SK-N-SH (cell line): ENCODE measurements around the gene ASB15.

ENCODE experiments used
- GATA2 ChIP-seq: sonication (generic); formaldehyde crosslinking; IDR thresholded peaks from 2 replicates; pipeline ENCODE4 v1.5.0; 2020; ENCODE audit warnings: mild to moderate bottlenecking, missing genetic modification reagents
- MAX ChIP-seq: IDR thresholded peaks from 2 replicates; pipeline ENCODE4 v1.4.0; 2012; ENCODE audit warnings: low read depth
- MXI1 ChIP-seq: IDR thresholded peaks from 2 replicates; pipeline ENCODE4 v1.6.1; 2012; ENCODE audit warnings: mild to moderate bottlenecking, low read depth, low read length, improper control_type of control experiment
- RAD21 ChIP-seq: IDR thresholded peaks from 2 replicates; pipeline ENCODE4 v1.6.1; 2012; ENCODE audit warnings: mild to moderate bottlenecking, low read length
- RCOR1 ChIP-seq: fragments of 150-350 bp; IDR thresholded peaks from 2 replicates; pipeline ENCODE4 v1.6.1; 2017; ENCODE audit warnings: antibody characterized with exemption, low read length
- REST ChIP-seq: IDR thresholded peaks from 2 replicates; pipeline ENCODE4 v1.6.1; 2012; ENCODE audit warnings: mild to moderate bottlenecking, low read depth, low read length, moderate library complexity
- SIN3A ChIP-seq: IDR thresholded peaks from 2 replicates; pipeline ENCODE4 v1.6.1; 2012; ENCODE audit warnings: low read depth, mild to moderate bottlenecking, low read length, moderate library complexity, borderline replicate concordance
- TAF1 ChIP-seq: IDR thresholded peaks from 2 replicates; pipeline ENCODE4 v1.6.1; 2012; ENCODE audit warnings: low read depth, mild to moderate bottlenecking, low read length, moderate library complexity, borderline replicate concordance
- USF1 ChIP-seq: IDR thresholded peaks from 2 replicates; pipeline ENCODE4 v1.4.0; 2012; ENCODE audit warnings: low read depth, borderline replicate concordance
- TF ChIP-seq, protein P1 (sequence below): fragments of 200-600 bp; sonication (generic); IDR thresholded peaks from 2 replicates; pipeline ENCODE4 v1.6.1; 2017; ENCODE audit warnings: antibody characterized with exemption, mild to moderate bottlenecking, moderate library complexity

DNA sequence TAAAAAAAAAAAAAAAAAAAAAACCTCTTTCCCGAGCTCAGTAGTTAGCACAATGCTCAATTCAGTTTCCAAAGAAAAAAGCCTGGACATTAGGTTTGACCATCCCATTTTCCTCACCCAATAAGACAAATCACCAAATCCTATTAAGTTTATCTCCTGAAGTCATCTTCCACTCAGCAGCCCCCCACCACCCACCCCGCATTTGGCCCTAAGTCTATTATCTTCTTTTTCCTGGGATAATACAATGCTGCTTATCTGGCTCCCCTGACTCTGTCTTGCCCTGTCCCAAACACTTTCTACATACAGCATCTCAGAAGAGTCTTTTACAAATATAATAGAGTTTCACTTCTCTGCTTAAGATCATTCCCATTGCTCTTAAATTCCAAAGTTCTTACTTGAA, 36.3 kb downstream of the ASB15 start:
- no peak for TF ChIP-seq RCOR1
- no peak for TF ChIP-seq MAX
- no peak for TF ChIP-seq GATA2 (CRISPR knock-in tag)
- TF ChIP-seq MXI1: no peak
- TF ChIP-seq TAF1: no peak
- TF ChIP-seq, protein P1, sequence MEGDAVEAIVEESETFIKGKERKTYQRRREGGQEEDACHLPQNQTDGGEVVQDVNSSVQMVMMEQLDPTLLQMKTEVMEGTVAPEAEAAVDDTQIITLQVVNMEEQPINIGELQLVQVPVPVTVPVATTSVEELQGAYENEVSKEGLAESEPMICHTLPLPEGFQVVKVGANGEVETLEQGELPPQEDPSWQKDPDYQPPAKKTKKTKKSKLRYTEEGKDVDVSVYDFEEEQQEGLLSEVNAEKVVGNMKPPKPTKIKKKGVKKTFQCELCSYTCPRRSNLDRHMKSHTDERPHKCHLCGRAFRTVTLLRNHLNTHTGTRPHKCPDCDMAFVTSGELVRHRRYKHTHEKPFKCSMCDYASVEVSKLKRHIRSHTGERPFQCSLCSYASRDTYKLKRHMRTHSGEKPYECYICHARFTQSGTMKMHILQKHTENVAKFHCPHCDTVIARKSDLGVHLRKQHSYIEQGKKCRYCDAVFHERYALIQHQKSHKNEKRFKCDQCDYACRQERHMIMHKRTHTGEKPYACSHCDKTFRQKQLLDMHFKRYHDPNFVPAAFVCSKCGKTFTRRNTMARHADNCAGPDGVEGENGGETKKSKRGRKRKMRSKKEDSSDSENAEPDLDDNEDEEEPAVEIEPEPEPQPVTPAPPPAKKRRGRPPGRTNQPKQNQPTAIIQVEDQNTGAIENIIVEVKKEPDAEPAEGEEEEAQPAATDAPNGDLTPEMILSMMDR: no peak
- TF ChIP-seq SIN3A: no peak
- TF ChIP-seq REST: no peak
- TF ChIP-seq USF1: no peak
- no peak for TF ChIP-seq RAD21
